Measurements from ENCODE around the gene GRAMD1A. TPM values are rescaled to one million over a fixed set of nuclear protein-coding genes. Genes with fewer than 3 reads are reported as not detected.

GRAMD1A gene
- total RNA-seq = 61.4 and 71.5 TPM in 2 replicates

GRCh38 chr19:34999498-35000337 lies at the start of gene GRAMD1A:
TSS of gene GRAMD1A (plus strand) at chr19:35000323. CDS start at chr19:35000479, 156 bp downstream.

GRCh38 chr19:34963573-34964406 lies 36.3 kb upstream of the GRAMD1A start, which contains the start of gene ZNF792:
TSS of gene ZNF792 (minus strand) at chr19:34964229. CDS start at chr19:34963662, 567 bp downstream.

GRCh38 chr19:35030257-35031071 lies 30.3 kb downstream of the GRAMD1A start, which contains the start of gene SCN1B:
TSS of gene SCN1B (plus strand) at chr19:35030470. CDS start at chr19:35030821, 351 bp downstream.

GRCh38 chr19:35041548-35042055 lies 41.5 kb downstream of the GRAMD1A start, which contains the start of gene HPN:
TSS of gene HPN (plus strand) at chr19:35041721. CDS start at chr19:35042507, 786 bp downstream.

Other genes with a start within 250 kb of the GRAMD1A start
- 4.8 and 5.2 TPM in 2 replicates for gene ZNF599, start 227.1 kb upstream of the GRAMD1A start, total RNA-seq
- 4.0 and 4.5 TPM in 2 replicates for gene ZNF30, start 73.4 kb upstream of the GRAMD1A start, total RNA-seq
- 24.3 and 30.2 TPM in 2 replicates for gene ZNF792, start 36.1 kb upstream of the GRAMD1A start, total RNA-seq
- gene SCN1B, start 30.1 kb downstream of the GRAMD1A start, total RNA-seq = 10.6 and 11.6 TPM in 2 replicates
- gene HPN, start 41.4 kb downstream of the GRAMD1A start, total RNA-seq = 0.13 TPM in 1 of 2 replicates, not detected in the other
- not detected in 2 replicates for gene FXYD3, start 115.5 kb downstream of the GRAMD1A start, total RNA-seq
- not detected in 2 replicates for gene LGI4, start 134.7 kb downstream of the GRAMD1A start, total RNA-seq
- not detected in 2 replicates for gene FXYD1, start 138.5 kb downstream of the GRAMD1A start, total RNA-seq
- not detected in 2 replicates for gene FXYD7, start 142.9 kb downstream of the GRAMD1A start, total RNA-seq
- 51.3 and 72.5 TPM in 2 replicates for gene FXYD5, start 154.4 kb downstream of the GRAMD1A start, total RNA-seq
- gene FAM187B, start 228.4 kb downstream of the GRAMD1A start, total RNA-seq = not detected in 2 replicates
- gene LSR, start 248.7 kb downstream of the GRAMD1A start, total RNA-seq = 0.27 and 0.36 TPM in 2 replicates